KMS-11 (cell line): ENCODE data around the gene HDAC10.

Experiments
- H2AFZ ChIP-seq: fragments of 200-600 bp; sonication (generic); 2 replicates; pipeline ENCODE4 v1.6.1; 2016; ENCODE audit warnings: antibody characterized with exemption, mixed run types, low read depth
- H3K27ac ChIP-seq: fragments of 200-600 bp; sonication (generic); 2 replicates; pipeline ENCODE4 v1.6.1; 2016; ENCODE audit warnings: mild to moderate bottlenecking, mixed run types
- H3K27me3 ChIP-seq: fragments of 200-600 bp; sonication (generic); 2 replicates; pipeline ENCODE4 v1.6.1; 2017; ENCODE audit warnings: mild to moderate bottlenecking, low read depth, mixed run types, moderate library complexity; ENCODE audit not compliant: insufficient read depth
- H3K36me3 ChIP-seq: fragments of 200-600 bp; sonication (generic); 2 replicates; pipeline ENCODE4 v1.6.1; 2017; ENCODE audit warnings: mild to moderate bottlenecking, mixed run types; ENCODE audit not compliant: insufficient read depth
- H3K4me1 ChIP-seq: fragments of 200-600 bp; sonication (generic); 2 replicates; pipeline ENCODE4 v1.6.1; 2016; ENCODE audit warnings: mild to moderate bottlenecking, low read depth, mixed run types; ENCODE audit not compliant: poor library complexity, severe bottlenecking
- H3K4me2 ChIP-seq: fragments of 200-600 bp; sonication (generic); 2 replicates; pipeline ENCODE4 v1.7.0; 2016; ENCODE audit warnings: mild to moderate bottlenecking, mixed run types
- H3K4me3 ChIP-seq: fragments of 200-600 bp; sonication (generic); IDR thresholded peaks from 2 replicates; pipeline ENCODE4 v1.6.1; 2017; ENCODE audit warnings: low read depth, low read length, mixed read lengths; ENCODE audit not compliant: insufficient read depth
- H3K79me2 ChIP-seq: fragments of 200-600 bp; sonication (generic); 2 replicates; pipeline ENCODE4 v1.6.1; 2016; ENCODE audit warnings: low read depth, mixed run types; ENCODE audit not compliant: insufficient read depth
- H3K9ac ChIP-seq: fragments of 200-600 bp; sonication (generic); 2 replicates; pipeline ENCODE4 v1.6.1; 2016; ENCODE audit warnings: mild to moderate bottlenecking, mixed run types
- H4K20me1 ChIP-seq: fragments of 200-600 bp; sonication (generic); 2 replicates; pipeline ENCODE4 v1.6.1; 2016; ENCODE audit warnings: mild to moderate bottlenecking, mixed run types; ENCODE audit not compliant: insufficient read depth
- CTCF ChIP-seq: fragments of 200-600 bp; sonication (generic); conservative IDR thresholded peaks from 2 replicates; pipeline ENCODE4 v1.6.1; 2017; ENCODE audit warnings: low read depth, mild to moderate bottlenecking, antibody characterized with exemption, low read length, moderate library complexity, mixed read lengths

The HDAC10 gene

GRCh38 chr22:50201191-50202129 is 49.6 kb downstream of the HDAC10 start:
- Histone ChIP-seq H3K4me1 (no peaks in the 10 kb centered on the region), H3K4me3 (no peak overlapping the region), H3K27ac (no peak overlapping the region), H3K9ac (peak overlapping the region; percentile 30; the same call in 1 of the 2 replicates), H3K27me3 (no peaks in the 10 kb centered on the region), H3K36me3 (no peaks in the 10 kb centered on the region), H2AFZ (no peak overlapping the region), H4K20me1 (no peaks in the 10 kb centered on the region), H3K79me2 (peaks cover 6% of the 10 kb centered on the region; the same call in 1 of the 2 replicates), H3K4me2 (peak overlapping the region; percentile 36; the same call in 1 of the 2 replicates)
- TF ChIP-seq CTCF = no peak

- H3K9ac ChIP-seq = peak within 1 kb of the TSS; percentile 30; the same call in 1 of the 2 replicates
- peaks cover 6% of the 10 kb centered on the region; the same call in 1 of the 2 replicates for H3K79me2 ChIP-seq
- TF ChIP-seq CTCF = no peak
- peak within 1 kb of the TSS; percentile 36; the same call in 1 of the 2 replicates for H3K4me2 ChIP-seq
- no peaks in the 10 kb centered on the region for H3K36me3 ChIP-seq
- H4K20me1 ChIP-seq = no peaks in the 10 kb centered on the region
- no peak within 1 kb of the TSS for H3K4me3 ChIP-seq
- H3K27ac ChIP-seq = no peak within 1 kb of the TSS
- H3K4me1 ChIP-seq = no peaks in the 10 kb centered on the region
- H2AFZ ChIP-seq = peak within 1 kb of the TSS; percentile 18; the same call in 1 of the 2 replicates
- no peaks in the 10 kb centered on the region for H3K27me3 ChIP-seq
Measured at GRCh38 chr22:50200461-50201190, 50.4 kb downstream of the HDAC10 start, which contains the start of gene SELENOO. Gene SELENOO (plus strand): TSS chr22:50201011. CDS start chr22:50201037, 26 bp downstream.

GRCh38 chr22:50199829-50200460 is 51.1 kb downstream of the HDAC10 start:
- Histone ChIP-seq H3K9ac (peak overlapping the region; percentile 22; the same call in 1 of the 2 replicates), H3K27ac (no peak overlapping the region), H3K4me3 (no peak overlapping the region), H3K4me2 (0 out of 2 replicates have a peak overlapping the region, but pooled peaks have one; percentile 36), H3K27me3 (no peaks in the 10 kb centered on the region), H3K36me3 (no peaks in the 10 kb centered on the region), H3K79me2 (peaks cover 6% of the 10 kb centered on the region; the same call in 1 of the 2 replicates), H4K20me1 (no peaks in the 10 kb centered on the region), H2AFZ (peak overlapping the region; percentile 18; the same call in 1 of the 2 replicates), H3K4me1 (no peaks in the 10 kb centered on the region)
- TF ChIP-seq CTCF = no peak

- Histone ChIP-seq H3K4me2 (no peak overlapping the region), H3K4me1 (no peaks in the 10 kb centered on the region), H4K20me1 (no peaks in the 10 kb centered on the region), H3K79me2 (peaks cover 6% of the 10 kb centered on the region; the same call in 1 of the 2 replicates), H3K27ac (no peak overlapping the region), H3K9ac (no peak overlapping the region), H3K27me3 (no peaks in the 10 kb centered on the region), H3K4me3 (no peak overlapping the region), H2AFZ (no peak overlapping the region), H3K36me3 (no peaks in the 10 kb centered on the region)
- TF ChIP-seq CTCF = no peak
Measured at GRCh38 chr22:50199251-50199721, 51.8 kb downstream of the HDAC10 start.
